Measurements from ENCODE around the gene PCCB.

GRCh38 chr3:136293279-136293678, 43.1 kb downstream of the PCCB start:
- TF ChIP-seq CTCF (conservative IDR thresholded peaks at IDR 0.05; ENCODE audit: low read depth, low read length) (no peak), EZH2 (IDR thresholded peaks at IDR 0.05; ENCODE audit: low read length, unreplicated experiment) (no peak), EZH2phosphoT487 (IDR thresholded peaks at IDR 0.05; ENCODE audit: borderline replicate concordance, low read length) (no peak)
